Hepatocyte (in vitro differentiated cells): ENCODE data around the gene HLTF. TPM values are rescaled to one million over a fixed set of nuclear protein-coding genes. Genes with fewer than 3 reads are reported as not detected.

Experiments used
- DNase-seq: peaks from one replicate; pipeline ENCODE4 v3.0.0-alpha.2; 2016; ENCODE audit warnings: low spot score
- H2AFZ ChIP-seq: fragments of 200-600 bp; sonication (generic); 2 replicates; pipeline ENCODE4 v1.6.0; 2016; ENCODE audit warnings: antibody characterized with exemption, mild to moderate bottlenecking
- H3K27ac ChIP-seq: fragments of 200-600 bp; sonication (generic); 2 replicates; pipeline ENCODE4 v1.5.1; 2016; ENCODE audit warnings: mild to moderate bottlenecking
- H3K27me3 ChIP-seq: fragments of 200-600 bp; sonication (generic); 2 replicates; pipeline ENCODE4 v1.6.1; 2016
- H3K36me3 ChIP-seq: fragments of 200-600 bp; sonication (generic); replicated peaks from 2 replicates; pipeline ENCODE4 v1.5.1; 2016; ENCODE audit warnings: low read depth; ENCODE audit not compliant: insufficient read depth
- H3K4me1 ChIP-seq: fragments of 200-600 bp; sonication (generic); 2 replicates; pipeline ENCODE4 v1.5.1; 2016; ENCODE audit warnings: mild to moderate bottlenecking, moderate library complexity; ENCODE audit not compliant: insufficient read depth
- H3K4me2 ChIP-seq: fragments of 200-600 bp; sonication (generic); 2 replicates; pipeline ENCODE4 v1.6.0; 2016
- H3K4me3 ChIP-seq: fragments of 200-600 bp; sonication (generic); 2 replicates; pipeline ENCODE4 v1.5.1; 2016; ENCODE audit warnings: mild to moderate bottlenecking
- H3K79me2 ChIP-seq: fragments of 200-600 bp; sonication (generic); 2 replicates; pipeline ENCODE4 v1.6.0; 2017; ENCODE audit warnings: mild to moderate bottlenecking
- H3K9me2 ChIP-seq: fragments of 200-600 bp; sonication (generic); replicated peaks from 2 replicates; pipeline ENCODE4 v1.6.0; 2017; ENCODE audit warnings: mild to moderate bottlenecking; ENCODE audit not compliant: insufficient read depth
- H3K9me3 ChIP-seq: fragments of 200-600 bp; sonication (generic); 2 replicates; pipeline ENCODE4 v1.5.1; 2016; ENCODE audit warnings: low read depth, mild to moderate bottlenecking
- H4K20me1 ChIP-seq: fragments of 200-600 bp; sonication (generic); 2 replicates; pipeline ENCODE4 v1.6.0; 2016; ENCODE audit warnings: mild to moderate bottlenecking; ENCODE audit not compliant: insufficient read depth, poor library complexity, severe bottlenecking
- EZH2 ChIP-seq: fragments of 200-600 bp; sonication (generic); IDR thresholded peaks from 2 replicates; pipeline ENCODE4 v1.6.1; 2016; ENCODE audit warnings: antibody characterized with exemption, mild to moderate bottlenecking, borderline replicate concordance
- EZH2phosphoT487 ChIP-seq: fragments of 200-600 bp; sonication (generic); IDR thresholded peaks from one replicate; pipeline ENCODE4 v1.6.1; 2018; ENCODE audit warnings: antibody characterized with exemption, mild to moderate bottlenecking, low read depth, moderate library complexity; ENCODE audit not compliant: unreplicated experiment, severe bottlenecking
- WGBS: methylation state at CpG from one replicate; pipeline ENCODE4 v1.1.6; 2016; ENCODE audit warnings: low lambda C conversion rate; ENCODE audit errors: missing lambda C conversion rate; 5-methylcytosine and 5-hydroxymethylcytosine counted together
- polyA plus RNA-seq: library from polyadenylated mRNA; unstranded; fragments of >200 nt; fragmentation: Nextera tagmentation; extraction: Ambion mirVana; gene quantifications from 2 replicates; pipeline ENCODE4 v1.2.1, GENCODE V29; 2016
- total RNA-seq: library from RNA; depleted of rRNA; stranded (reverse); fragments of >200 nt; gene quantifications from 2 replicates; pipeline ENCODE4 v1.2.3, GENCODE V29; 2014
- TF ChIP-seq, protein P1 (sequence below): fragments of 200-600 bp; sonication (generic); IDR thresholded peaks from 2 replicates; pipeline ENCODE4 v1.5.1; 2016; ENCODE audit warnings: antibody characterized with exemption, mild to moderate bottlenecking; ENCODE audit not compliant: poor library complexity

The HLTF gene
- total and polyA plus RNA-seq, 2 experiments from 2014 or later: 15.9 to 29.4 TPM

DNA sequence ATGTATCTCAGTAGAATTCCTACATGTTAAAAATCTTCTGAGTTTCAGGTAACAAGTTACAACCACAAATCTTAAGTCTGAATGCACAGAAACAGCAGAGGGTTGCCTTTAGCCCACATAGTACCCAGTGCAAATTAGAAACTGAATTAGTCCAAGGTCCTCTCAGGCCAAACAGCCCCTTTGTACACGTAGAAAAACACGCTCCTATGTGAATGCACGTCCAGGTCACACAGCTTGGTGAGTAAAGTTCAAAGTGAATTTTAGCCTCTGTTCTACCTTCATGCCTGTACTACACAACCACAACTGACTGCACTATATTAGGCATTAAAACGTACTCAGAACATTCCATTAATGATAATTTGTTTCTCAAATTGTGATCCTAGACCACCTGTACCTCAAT, 48.6 kb downstream of the HLTF start:
- H3K4me3 ChIP-seq: no peak overlapping the region
- H3K27me3 ChIP-seq: no peaks in the 10 kb centered on the region
- 71% methylated on average over 4 of the region's 4 CpGs for WGBS
- H4K20me1 ChIP-seq: no peaks in the 10 kb centered on the region
- H3K27ac ChIP-seq: no peak overlapping the region
- H3K9me3 ChIP-seq: no peaks in the 10 kb centered on the region
- H3K4me1 ChIP-seq: no peaks in the 10 kb centered on the region
- TF ChIP-seq EZH2 (no peak), EZH2phosphoT487 (no peak)
- TF ChIP-seq, protein P1, sequence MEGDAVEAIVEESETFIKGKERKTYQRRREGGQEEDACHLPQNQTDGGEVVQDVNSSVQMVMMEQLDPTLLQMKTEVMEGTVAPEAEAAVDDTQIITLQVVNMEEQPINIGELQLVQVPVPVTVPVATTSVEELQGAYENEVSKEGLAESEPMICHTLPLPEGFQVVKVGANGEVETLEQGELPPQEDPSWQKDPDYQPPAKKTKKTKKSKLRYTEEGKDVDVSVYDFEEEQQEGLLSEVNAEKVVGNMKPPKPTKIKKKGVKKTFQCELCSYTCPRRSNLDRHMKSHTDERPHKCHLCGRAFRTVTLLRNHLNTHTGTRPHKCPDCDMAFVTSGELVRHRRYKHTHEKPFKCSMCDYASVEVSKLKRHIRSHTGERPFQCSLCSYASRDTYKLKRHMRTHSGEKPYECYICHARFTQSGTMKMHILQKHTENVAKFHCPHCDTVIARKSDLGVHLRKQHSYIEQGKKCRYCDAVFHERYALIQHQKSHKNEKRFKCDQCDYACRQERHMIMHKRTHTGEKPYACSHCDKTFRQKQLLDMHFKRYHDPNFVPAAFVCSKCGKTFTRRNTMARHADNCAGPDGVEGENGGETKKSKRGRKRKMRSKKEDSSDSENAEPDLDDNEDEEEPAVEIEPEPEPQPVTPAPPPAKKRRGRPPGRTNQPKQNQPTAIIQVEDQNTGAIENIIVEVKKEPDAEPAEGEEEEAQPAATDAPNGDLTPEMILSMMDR: no peak
- no peak overlapping the region for H2AFZ ChIP-seq
- no peak for DNase-seq
- H3K36me3 ChIP-seq: no peaks in the 10 kb centered on the region
- no peaks in the 10 kb centered on the region for H3K79me2 ChIP-seq
- H3K9me2 ChIP-seq: no peaks in the 10 kb centered on the region
- H3K4me2 ChIP-seq: no peak overlapping the region

DNA sequence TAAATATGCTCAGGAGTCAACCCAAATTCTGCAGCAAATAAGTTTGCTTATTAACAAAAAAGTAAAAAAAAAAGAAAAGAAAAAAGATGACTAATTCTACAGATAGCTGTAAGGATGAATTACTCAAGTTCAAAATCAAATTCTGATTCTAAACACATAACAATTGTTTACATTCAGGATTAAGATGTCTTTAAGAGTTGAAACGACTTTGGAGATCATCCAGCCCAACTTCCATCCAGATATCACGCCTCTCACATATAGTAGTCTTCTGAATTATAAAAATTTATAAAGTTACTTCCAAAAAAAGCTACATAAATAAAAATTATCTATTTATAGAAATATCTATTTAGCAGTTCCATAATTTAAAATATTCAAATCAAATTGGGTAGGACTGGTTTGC, 55.2 kb downstream of the HLTF start:
- Histone ChIP-seq H3K4me2 (no peak overlapping the region), H3K9me2 (no peaks in the 10 kb centered on the region), H3K9me3 (no peaks in the 10 kb centered on the region), H3K4me3 (no peak overlapping the region), H3K4me1 (no peaks in the 10 kb centered on the region), H3K79me2 (no peaks in the 10 kb centered on the region), H3K27me3 (no peaks in the 10 kb centered on the region), H3K36me3 (no peaks in the 10 kb centered on the region), H3K27ac (no peak overlapping the region), H4K20me1 (no peaks in the 10 kb centered on the region), H2AFZ (no peak overlapping the region)
- 82% methylated on average over 2 of the region's 2 CpGs for WGBS
- TF ChIP-seq EZH2phosphoT487 (no peak), EZH2 (no peak)
- TF ChIP-seq, protein P1: no peak
- no peak for DNase-seq

DNA sequence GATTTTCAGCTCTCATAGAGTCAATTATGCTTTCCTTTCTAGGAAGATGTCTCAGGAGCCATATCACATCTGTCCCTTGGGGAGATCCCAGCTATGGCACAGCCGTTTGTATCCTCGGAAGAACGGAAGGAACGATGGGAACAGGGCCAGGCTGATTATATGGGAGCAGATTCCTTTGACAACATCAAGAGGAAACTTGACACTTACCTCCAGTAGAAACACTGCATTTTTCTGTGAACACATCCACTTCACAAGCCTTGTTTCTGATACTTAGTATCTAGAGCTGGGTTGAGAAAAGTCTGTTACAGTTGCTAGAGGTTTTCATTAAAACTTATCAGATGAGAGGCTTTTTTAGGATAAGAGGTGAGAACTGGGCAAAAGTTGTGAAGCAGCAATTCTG, 59.6 kb downstream of the HLTF start:
- Histone ChIP-seq H2AFZ (no peak overlapping the region), H3K4me3 (no peak overlapping the region), H4K20me1 (no peaks in the 10 kb centered on the region), H3K9me3 (peaks cover 6% of the 10 kb centered on the region), H3K36me3 (peaks cover 9% of the 10 kb centered on the region), H3K27me3 (no peaks in the 10 kb centered on the region), H3K4me1 (no peaks in the 10 kb centered on the region), H3K4me2 (no peak overlapping the region), H3K9me2 (no peaks in the 10 kb centered on the region), H3K79me2 (no peaks in the 10 kb centered on the region), H3K27ac (no peak overlapping the region)
- TF ChIP-seq, protein P1: no peak
- TF ChIP-seq EZH2phosphoT487 (no peak), EZH2 (no peak)
- no peak for DNase-seq
- 82% methylated on average over 4 of the region's 4 CpGs for WGBS

DNA sequence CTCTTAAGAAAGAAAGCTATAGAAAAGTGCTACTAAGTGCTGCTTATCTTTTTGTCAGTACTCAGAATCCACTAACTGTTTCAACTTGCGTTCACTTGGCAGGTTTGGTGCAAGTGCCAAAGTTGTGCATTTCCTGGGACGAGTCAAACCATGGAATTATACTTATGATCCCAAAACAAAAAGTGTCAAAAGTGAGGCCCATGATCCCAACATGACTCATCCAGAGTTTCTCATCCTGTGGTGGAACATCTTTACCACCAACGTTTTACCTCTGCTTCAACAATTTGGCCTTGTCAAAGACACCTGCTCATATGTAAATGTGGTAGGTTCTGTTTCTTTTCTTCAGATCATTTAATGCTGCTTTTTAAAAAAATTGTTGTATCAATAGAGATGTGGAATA, 62.4 kb downstream of the HLTF start:
- Histone ChIP-seq H3K9me2 (no peaks in the 10 kb centered on the region), H3K4me3 (no peak overlapping the region), H3K36me3 (peaks cover 9% of the 10 kb centered on the region), H2AFZ (no peak overlapping the region), H3K4me1 (no peaks in the 10 kb centered on the region), H3K79me2 (no peaks in the 10 kb centered on the region), H3K9me3 (peaks cover 6% of the 10 kb centered on the region), H4K20me1 (no peaks in the 10 kb centered on the region), H3K27me3 (no peaks in the 10 kb centered on the region), H3K27ac (no peak overlapping the region), H3K4me2 (no peak overlapping the region)
- 91% methylated on average over 3 of the region's 3 CpGs for WGBS
- no peak for DNase-seq
- TF ChIP-seq EZH2 (no peak), EZH2phosphoT487 (no peak)
- TF ChIP-seq, protein P1: no peak
